DMS53 (cell line): ENCODE measurements around the gene KBTBD13.

ENCODE experiments used
- DNase-seq: peaks from one replicate; lab custom pipeline; 2025; lab: John Stamatoyannopoulos, UW

KBTBD13 gene

GRCh38 chr15:65076486-65077290 is at the start of gene KBTBD13:
Gene KBTBD13 (plus strand): TSS chr15:65076746. CDS start chr15:65076816, 70 bp downstream.
- DNase-seq, result no peak

GRCh38 chr15:65026756-65027155 is 49.8 kb upstream of the KBTBD13 start:
- no peak for DNase-seq

- no peak for DNase-seq
Measured at GRCh38 chr15:65027593-65027992, 49.0 kb upstream of the KBTBD13 start.

- no peak for DNase-seq
Measured at GRCh38 chr15:65028338-65028737, 48.2 kb upstream of the KBTBD13 start.

- DNase-seq, result peak; percentile 83
Measured at GRCh38 chr15:65028921-65029735, 47.4 kb upstream of the KBTBD13 start, which contains the start of gene MTFMT. Gene MTFMT (minus strand): TSS chr15:65029639. CDS start chr15:65029613, 26 bp downstream.

GRCh38 chr15:65029736-65030208 is 46.8 kb upstream of the KBTBD13 start:
- DNase-seq, result no peak

- DNase-seq, result peak; percentile 91
Measured at GRCh38 chr15:65032801-65033537, 43.6 kb upstream of the KBTBD13 start.

- DNase-seq, result peak; percentile 63
Measured at GRCh38 chr15:65033659-65034269, 42.8 kb upstream of the KBTBD13 start.

GRCh38 chr15:65034719-65035118 is 41.8 kb upstream of the KBTBD13 start:
- no peak for DNase-seq

- no peak for DNase-seq
Measured at GRCh38 chr15:65037309-65037708, 39.2 kb upstream of the KBTBD13 start.

GRCh38 chr15:65038428-65038827 is 38.1 kb upstream of the KBTBD13 start:
- no peak for DNase-seq

- no peak for DNase-seq
Measured at GRCh38 chr15:65038836-65039235, 37.7 kb upstream of the KBTBD13 start.

GRCh38 chr15:65040461-65040860 is 36.1 kb upstream of the KBTBD13 start:
- no peak for DNase-seq

- no peak for DNase-seq
Measured at GRCh38 chr15:65041787-65042186, 34.8 kb upstream of the KBTBD13 start.

GRCh38 chr15:65042776-65043327 is 33.7 kb upstream of the KBTBD13 start:
- no peak for DNase-seq

GRCh38 chr15:65044218-65044617 is 32.3 kb upstream of the KBTBD13 start:
- peak; percentile 55 for DNase-seq

- DNase-seq, result peak; percentile 94
Measured at GRCh38 chr15:65044724-65045481, 31.6 kb upstream of the KBTBD13 start, which contains the start of gene SLC51B. Gene SLC51B (plus strand): TSS chr15:65045387. CDS start chr15:65050005, 4,618 bp downstream.

- no peak for DNase-seq
Measured at GRCh38 chr15:65048241-65048640, 28.3 kb upstream of the KBTBD13 start.

- peak; percentile 98 for DNase-seq
Measured at GRCh38 chr15:65049418-65049840, 27.1 kb upstream of the KBTBD13 start.

GRCh38 chr15:65050270-65050669 is 26.3 kb upstream of the KBTBD13 start:
- no peak for DNase-seq
